GM12891 (cell line): ENCODE measurements around the gene RGS21. TPM values are rescaled to one million over a fixed set of nuclear protein-coding genes. Genes with fewer than 3 reads are reported as not detected.
"Not testable (repeated sequence)": the region's sequence is repeated elsewhere in the genome, so short reads cannot be mapped to it uniquely, and the experiment has no call there.

Experiments used
- DNase-seq: peaks from one replicate; pipeline ENCODE4 v3.0.0; 2011; ENCODE audit warnings: low spot score; ENCODE audit not compliant: insufficient read length
- FAIRE-seq: peaks from 2 replicates; lab custom pipeline; 2011; peaks lifted over from hg19 to GRCh38; lab: Jason Lieb, UNC
- PAX5 ChIP-seq: IDR thresholded peaks from 2 replicates; pipeline ENCODE4 v1.6.1; 2011; ENCODE audit warnings: low read length, moderate library complexity, mild to moderate bottlenecking; ENCODE audit not compliant: insufficient read depth, severe bottlenecking
- POLR2A ChIP-seq: IDR thresholded peaks from 2 replicates; pipeline ENCODE4 v1.6.1; 2011; ENCODE audit warnings: low read depth, low read length, control low read depth
- POLR2AphosphoS5 ChIP-seq: IDR thresholded peaks from 2 replicates; pipeline ENCODE4 v1.6.1; 2011; ENCODE audit warnings: low read depth, low read length, control low read depth
- POU2F2 ChIP-seq: IDR thresholded peaks from 2 replicates; pipeline ENCODE4 v1.6.1; 2011; ENCODE audit warnings: low read depth, mild to moderate bottlenecking, control low read depth, low read length, moderate library complexity
- SPI1 ChIP-seq: IDR thresholded peaks from 2 replicates; pipeline ENCODE4 v1.6.1; 2011; ENCODE audit warnings: low read depth, low read length, control low read depth
- TAF1 ChIP-seq: IDR thresholded peaks from 2 replicates; pipeline ENCODE4 v1.6.1; 2011; ENCODE audit warnings: low read depth, low read length, control low read depth
- polyA plus RNA-seq: library from polyadenylated mRNA; unstranded; fragments of >200 nt; gene quantifications from one replicate; pipeline ENCODE4 v1.2.1, GENCODE V29; 2012; ENCODE audit warnings: low read depth, missing spikeins, inconsistent platforms; ENCODE audit not compliant: missing spikeins

The RGS21 gene, protein sequence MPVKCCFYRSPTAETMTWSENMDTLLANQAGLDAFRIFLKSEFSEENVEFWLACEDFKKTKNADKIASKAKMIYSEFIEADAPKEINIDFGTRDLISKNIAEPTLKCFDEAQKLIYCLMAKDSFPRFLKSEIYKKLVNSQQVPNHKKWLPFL
- polyA plus RNA-seq, result not detected

DNA sequence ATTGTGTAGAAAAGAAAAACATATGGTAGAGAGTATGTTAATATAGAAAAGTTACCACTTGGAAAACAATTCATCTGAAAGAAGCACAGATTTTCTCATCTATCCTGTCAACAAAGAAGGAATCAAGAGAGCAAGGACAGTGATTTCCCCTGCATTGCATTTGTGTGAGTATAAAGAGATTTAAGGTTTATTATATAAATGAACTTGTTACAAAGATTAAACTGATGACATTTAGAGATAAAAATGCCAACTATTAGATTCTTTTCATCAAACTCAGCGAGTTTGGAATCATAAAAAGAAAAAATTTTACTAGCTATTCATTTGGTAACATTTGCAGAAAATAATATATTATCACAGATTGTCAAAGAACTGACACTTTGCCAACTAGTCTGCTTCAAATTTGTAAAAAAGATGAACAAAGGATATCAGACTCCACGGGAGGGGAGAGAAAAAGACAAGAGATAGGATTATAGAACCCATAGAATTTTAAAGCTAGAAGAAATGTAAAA, at the start of gene RGS21:
TSS of gene RGS21 (plus strand) at position 51 of the 509 bp plus-strand sequence. CDS start 26,045 bp downstream, outside the sequence.
- TF ChIP-seq POLR2A (no peak), POLR2AphosphoS5 (no peak), PAX5 (no peak), SPI1 (no peak), TAF1 (no peak), POU2F2 (no peak)
- FAIRE-seq (no peak), DNase-seq (no peak)

DNA sequence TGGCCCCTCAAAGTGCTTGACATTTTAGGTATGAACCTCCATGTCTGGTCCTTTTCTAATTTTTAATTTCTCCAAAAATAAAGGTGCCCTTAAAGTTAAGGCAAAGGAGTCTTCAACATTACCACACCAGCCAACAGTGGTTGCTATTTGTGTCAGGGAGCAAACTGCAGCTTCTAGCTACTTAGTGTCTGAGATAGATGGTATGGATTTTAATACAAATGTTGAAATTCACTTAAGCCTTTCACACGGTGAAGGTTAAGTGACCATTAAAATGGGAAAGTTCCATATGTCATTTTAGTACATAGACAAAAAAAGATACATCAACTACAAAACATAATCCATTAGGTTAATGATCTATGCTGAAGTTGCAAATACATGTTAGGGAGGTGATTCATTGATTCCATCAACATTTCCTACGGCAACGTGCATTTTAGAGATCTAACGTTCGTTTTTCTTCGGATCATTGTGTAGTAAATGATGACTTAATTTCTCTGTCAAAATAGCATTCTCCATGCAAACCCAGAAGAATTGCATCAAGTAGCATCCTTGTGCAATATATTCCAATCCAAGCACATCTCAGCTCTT, 48.2 kb upstream of the RGS21 start:
- no peak for DNase-seq
- TF ChIP-seq POU2F2 (no peak), TAF1 (no peak), SPI1 (no peak), POLR2AphosphoS5 (no peak), PAX5 (no peak), POLR2A (no peak)
- FAIRE-seq, result no peak

DNA sequence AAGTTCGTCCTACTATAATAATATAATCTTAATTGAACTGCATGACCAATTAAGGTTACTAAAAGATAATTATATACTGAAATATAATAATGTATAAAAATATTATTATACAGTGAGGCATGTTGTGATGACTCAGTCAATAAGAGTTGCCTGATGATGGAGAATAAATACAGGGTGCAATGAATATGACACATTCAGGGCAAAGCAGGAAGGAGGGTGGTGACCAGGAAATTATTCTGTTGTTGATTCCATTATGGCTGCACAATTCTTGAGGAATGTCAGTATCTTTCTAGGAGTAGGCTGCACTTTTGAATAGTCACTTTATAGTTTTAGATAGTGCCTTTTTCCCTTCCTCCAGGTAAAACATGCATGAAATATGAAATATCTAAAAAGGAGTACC, 46.4 kb upstream of the RGS21 start:
- DNase-seq (no peak), FAIRE-seq (no peak)
- TF ChIP-seq POU2F2, result no peak
- no peak for TF ChIP-seq PAX5
- no peak for TF ChIP-seq SPI1
- no peak for TF ChIP-seq TAF1
- no peak for TF ChIP-seq POLR2A

DNA sequence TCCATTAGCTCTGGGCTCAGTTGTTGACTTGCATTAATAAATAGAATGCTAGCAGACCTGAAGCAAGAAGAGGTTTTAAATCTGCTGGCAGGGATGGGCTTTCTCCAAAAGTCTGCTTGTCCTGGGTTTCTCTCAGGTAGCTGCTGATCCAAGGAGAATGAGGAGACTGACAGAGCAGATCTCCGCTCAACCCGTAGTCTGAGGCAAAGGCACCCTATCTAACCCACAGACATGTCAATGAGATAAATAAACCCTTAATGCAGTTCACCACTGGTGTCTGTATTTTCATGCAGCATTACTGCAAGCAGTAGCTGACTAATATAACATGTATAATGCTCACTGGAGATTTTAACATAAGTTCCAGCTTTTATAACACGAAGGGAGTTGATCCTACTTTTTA, 44.1 kb upstream of the RGS21 start:
- FAIRE-seq, result no peak
- TF ChIP-seq POU2F2, result no peak
- TF ChIP-seq TAF1, result no peak
- TF ChIP-seq SPI1, result no peak
- TF ChIP-seq PAX5, result no peak
- no peak for TF ChIP-seq POLR2AphosphoS5
- TF ChIP-seq POLR2A, result no peak
- no peak for DNase-seq

DNA sequence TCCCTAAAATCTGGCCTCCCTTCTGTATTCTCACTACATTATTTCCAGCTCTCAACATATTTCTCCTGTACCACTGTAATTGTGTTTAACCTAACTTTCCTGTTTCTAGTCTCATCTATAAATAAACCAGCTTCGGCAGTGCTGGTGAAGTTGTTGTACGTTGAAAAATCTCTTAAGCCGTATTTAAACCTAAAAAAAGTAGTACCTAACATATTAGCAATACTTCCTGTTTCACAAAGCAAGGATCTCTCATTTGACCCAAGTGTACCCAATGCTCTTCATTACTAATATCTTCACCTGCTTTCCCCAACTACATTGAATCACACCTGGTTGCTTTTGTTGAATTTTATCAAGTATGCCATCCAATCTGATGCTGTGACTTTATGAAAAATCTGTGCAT, 42.2 kb upstream of the RGS21 start:
- no peak for FAIRE-seq
- DNase-seq, result no peak
- TF ChIP-seq SPI1 (no peak), PAX5 (no peak), POLR2AphosphoS5 (no peak), POU2F2 (no peak), TAF1 (no peak), POLR2A (no peak)

DNA sequence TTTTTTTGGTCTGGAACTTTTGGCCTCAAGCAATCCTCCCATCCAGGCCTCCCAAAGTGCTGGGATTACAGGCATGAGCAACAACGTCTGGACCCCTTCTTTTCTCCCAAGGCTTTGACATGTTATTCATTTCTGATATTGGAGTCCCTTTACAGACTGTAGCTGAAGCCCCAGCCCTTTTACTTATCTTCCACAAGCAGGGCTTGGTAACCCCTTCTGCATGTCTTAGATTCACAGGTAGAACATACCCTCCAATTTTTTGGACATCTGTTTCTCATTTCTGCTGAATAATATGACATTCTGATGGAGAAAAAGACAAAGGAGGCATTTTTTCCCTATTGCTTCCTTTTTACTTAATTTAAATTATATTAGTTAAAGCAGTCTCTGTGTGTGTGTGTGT, 39.2 kb upstream of the RGS21 start:
- no peak for TF ChIP-seq POLR2AphosphoS5
- no peak for TF ChIP-seq TAF1
- TF ChIP-seq POU2F2, result no peak
- TF ChIP-seq POLR2A, result no peak
- no peak for TF ChIP-seq PAX5
- TF ChIP-seq SPI1, result no peak
- DNase-seq, result no peak
- FAIRE-seq, result no peak

DNA sequence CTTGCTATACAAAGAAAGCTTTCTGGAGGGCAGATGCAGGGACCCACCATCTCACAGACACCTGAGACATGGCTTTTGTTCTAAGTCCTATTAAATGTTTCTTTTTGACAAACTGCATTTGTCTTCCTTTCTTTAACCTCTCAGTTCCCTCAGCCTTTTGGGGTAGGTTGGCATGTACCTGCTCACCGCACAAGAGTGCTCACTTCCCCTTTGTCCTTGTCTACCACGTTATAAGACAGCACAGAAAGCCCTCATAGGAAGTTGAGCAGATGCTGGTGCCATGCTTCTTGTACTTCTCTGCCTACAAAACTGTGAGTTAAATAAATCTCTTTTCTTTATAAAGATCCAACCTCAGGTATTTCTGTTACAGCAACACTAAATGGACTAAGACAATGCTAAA, 31.9 kb upstream of the RGS21 start:
- FAIRE-seq (no peak), DNase-seq (no peak)
- TF ChIP-seq SPI1, result peak; percentile 25; the same call in 1 of the 2 replicates
- TF ChIP-seq POLR2A, result no peak
- no peak for TF ChIP-seq POLR2AphosphoS5
- no peak for TF ChIP-seq POU2F2
- no peak for TF ChIP-seq TAF1
- TF ChIP-seq PAX5, result no peak

DNA sequence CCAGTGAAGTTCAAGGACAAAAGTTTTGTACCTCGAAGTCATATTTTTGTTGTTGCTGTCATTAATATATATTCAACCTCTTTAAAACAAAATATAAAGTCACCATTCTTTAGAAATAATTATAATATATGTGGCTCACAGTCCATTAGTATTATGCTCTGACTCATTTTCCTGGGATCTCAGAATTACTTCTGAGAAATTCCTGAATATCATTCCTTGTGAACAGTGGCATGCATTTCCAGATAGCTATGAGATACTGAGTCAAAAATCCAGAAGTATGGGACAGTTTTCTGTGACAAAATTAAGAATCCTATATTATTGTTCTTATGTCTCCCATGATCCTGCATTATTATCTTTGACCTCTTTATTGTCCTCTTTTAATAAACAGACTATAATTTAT, 13.8 kb upstream of the RGS21 start:
- no peak for FAIRE-seq
- no peak for DNase-seq
- no peak for TF ChIP-seq POU2F2
- TF ChIP-seq SPI1, result no peak
- no peak for TF ChIP-seq POLR2AphosphoS5
- TF ChIP-seq TAF1, result no peak
- no peak for TF ChIP-seq POLR2A
- TF ChIP-seq PAX5, result no peak

DNA sequence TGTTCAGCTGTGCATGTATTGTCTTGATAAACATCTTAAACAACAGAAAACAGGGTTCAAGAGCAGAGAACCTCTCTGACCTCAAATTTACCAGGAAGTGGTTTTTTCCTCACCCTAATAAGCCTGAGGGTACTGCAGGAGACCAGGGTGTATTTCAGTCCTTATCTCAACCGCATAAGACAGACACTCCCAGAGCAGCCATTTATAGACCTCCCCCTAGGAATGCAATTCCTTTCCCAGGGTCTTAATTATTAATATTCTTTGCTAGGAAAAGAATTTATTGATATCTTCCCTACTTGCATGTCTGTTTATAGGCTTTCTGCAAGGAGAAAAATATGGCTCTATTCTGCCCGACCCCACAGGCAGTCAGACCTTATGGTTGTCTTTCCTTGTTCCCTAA, 8.5 kb upstream of the RGS21 start:
- FAIRE-seq, DNase-seq: not testable (repeated sequence)

DNA sequence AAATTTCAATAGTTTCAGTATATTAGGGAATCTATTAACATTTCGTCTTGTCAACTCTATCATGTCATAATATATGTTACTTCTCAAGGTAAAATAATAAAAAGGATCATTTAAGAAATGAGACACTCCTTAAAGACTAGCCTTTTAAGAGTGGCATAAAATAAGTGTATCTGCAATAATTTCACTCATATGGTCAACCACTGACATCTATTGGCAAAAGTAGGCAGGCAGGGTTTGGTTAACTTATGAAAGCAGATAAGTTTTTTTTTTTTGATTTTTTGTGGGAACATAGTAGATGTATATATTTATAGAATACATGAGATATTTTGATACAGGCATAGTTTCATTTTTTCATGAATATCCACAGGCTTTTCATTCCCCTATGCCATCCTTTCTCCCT, 5.5 kb upstream of the RGS21 start:
- TF ChIP-seq SPI1, result no peak
- no peak for TF ChIP-seq POU2F2
- TF ChIP-seq POLR2AphosphoS5, result no peak
- TF ChIP-seq TAF1, result no peak
- TF ChIP-seq PAX5, result no peak
- no peak for TF ChIP-seq POLR2A
- DNase-seq (no peak), FAIRE-seq (no peak)
